Colonic mucosa (tissue), 4 donors: ENCODE results near the gene BIN2. TPM values are rescaled to one million over a fixed set of nuclear protein-coding genes. Genes with fewer than 3 reads are reported as not detected.

ENCODE experiments used
- DNase-seq: peaks from one replicate; pipeline ENCODE4 v3.0.0-alpha.2; 2020
- H3K27ac ChIP-seq: fragments of 200-600 bp; one replicate; pipeline ENCODE4 v1.8.0; 2021
- H3K27me3 ChIP-seq: fragments of 200-600 bp; one replicate; pipeline ENCODE4 v1.8.0; 2021
- H3K36me3 ChIP-seq: fragments of 200-600 bp; one replicate; pipeline ENCODE4 v1.8.0; 2021
- H3K4me1 ChIP-seq: fragments of 200-600 bp; one replicate; pipeline ENCODE4 v1.8.0; 2021; ENCODE audit warnings: mild to moderate bottlenecking
- H3K4me3 ChIP-seq: fragments of 200-600 bp; one replicate; pipeline ENCODE4 v1.8.0; 2021
- H3K9ac ChIP-seq, 2 donors: one replicate each; pipeline ENCODE4 v1.7.0; 2013; ENCODE audit warnings: control low read depth in 2 of 2, low read depth in 2 of 2, low read length in 2 of 2
- H3K9me3 ChIP-seq: fragments of 200-600 bp; one replicate; pipeline ENCODE4 v1.8.0; 2021
- intact Hi-C: fragments of 100-400 bp; cut with DNase I; formaldehyde crosslinking; loops from one replicate; pipeline ENCODE4 v1.14.1; 2022
- total RNA-seq, 2 donors: library from RNA; stranded (reverse); fragmentation: NEBNext Ultra II Directional in 1 of 2; extraction: Animal tissue kit (Norgen Biotek cat#: 25700) in 1 of 2; gene quantifications; one replicate each; pipeline ENCODE4 v1.2.1, GENCODE V29; 2021
- TF ChIP-seq, protein P1 (sequence below): fragments of 200-600 bp; IDR thresholded peaks from one replicate; pipeline ENCODE4 v1.8.0; 2022; ENCODE audit warnings: antibody characterized with exemption, mild to moderate bottlenecking
- donor health status: healthy.
- donor health status: DM: no; HTN: no; CAD: no.
- donor health status: DM: no; HTN: no; CAD: no.

BIN2 gene
- total RNA-seq, 2 donors from 2014 or later, result 6.7 to 6.8 TPM

DNA sequence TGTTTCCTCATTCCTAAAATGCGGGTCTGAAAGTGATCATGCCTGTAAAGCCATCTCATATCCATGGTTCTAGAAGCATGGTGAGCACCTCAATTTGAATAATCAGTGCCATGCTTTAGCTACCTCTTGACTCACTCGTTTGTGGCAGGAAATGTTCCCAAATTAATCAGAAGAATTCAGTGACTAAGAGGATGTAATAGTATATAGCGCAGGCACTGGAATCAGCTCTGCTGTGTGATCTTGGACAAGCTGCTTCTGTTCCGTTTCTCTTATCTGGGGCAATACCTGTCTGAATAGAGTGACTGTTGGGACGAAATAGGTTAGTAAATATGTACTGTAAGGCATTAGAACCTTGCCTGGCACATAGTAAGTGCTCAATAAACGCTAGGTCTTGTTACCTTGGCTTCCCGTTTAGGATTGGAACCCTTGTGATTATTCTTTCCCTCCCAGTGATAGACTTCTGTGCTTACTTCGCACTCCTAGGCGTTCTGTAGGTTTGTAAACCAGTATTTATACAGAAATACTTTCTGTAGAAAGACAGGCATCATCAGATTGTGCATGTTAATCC is 52.9 kb downstream of the BIN2 start:
- H3K4me3 ChIP-seq, result peak overlapping the region; percentile 46
- no peak for DNase-seq
- H3K36me3 ChIP-seq, result no peaks in the 10 kb centered on the region
- intact Hi-C loops, result no loop called here
- no peaks in the 10 kb centered on the region for H3K9me3 ChIP-seq
- TF ChIP-seq, protein P1, sequence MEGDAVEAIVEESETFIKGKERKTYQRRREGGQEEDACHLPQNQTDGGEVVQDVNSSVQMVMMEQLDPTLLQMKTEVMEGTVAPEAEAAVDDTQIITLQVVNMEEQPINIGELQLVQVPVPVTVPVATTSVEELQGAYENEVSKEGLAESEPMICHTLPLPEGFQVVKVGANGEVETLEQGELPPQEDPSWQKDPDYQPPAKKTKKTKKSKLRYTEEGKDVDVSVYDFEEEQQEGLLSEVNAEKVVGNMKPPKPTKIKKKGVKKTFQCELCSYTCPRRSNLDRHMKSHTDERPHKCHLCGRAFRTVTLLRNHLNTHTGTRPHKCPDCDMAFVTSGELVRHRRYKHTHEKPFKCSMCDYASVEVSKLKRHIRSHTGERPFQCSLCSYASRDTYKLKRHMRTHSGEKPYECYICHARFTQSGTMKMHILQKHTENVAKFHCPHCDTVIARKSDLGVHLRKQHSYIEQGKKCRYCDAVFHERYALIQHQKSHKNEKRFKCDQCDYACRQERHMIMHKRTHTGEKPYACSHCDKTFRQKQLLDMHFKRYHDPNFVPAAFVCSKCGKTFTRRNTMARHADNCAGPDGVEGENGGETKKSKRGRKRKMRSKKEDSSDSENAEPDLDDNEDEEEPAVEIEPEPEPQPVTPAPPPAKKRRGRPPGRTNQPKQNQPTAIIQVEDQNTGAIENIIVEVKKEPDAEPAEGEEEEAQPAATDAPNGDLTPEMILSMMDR, result no peak
- peak overlapping the region; percentile 96 for H3K27ac ChIP-seq
- no peaks in the 10 kb centered on the region for H3K27me3 ChIP-seq
- peaks cover 4% of the 10 kb centered on the region for H3K4me1 ChIP-seq
- peak overlapping the region in 1 of 2 donors; percentile 92 for H3K9ac ChIP-seq

DNA sequence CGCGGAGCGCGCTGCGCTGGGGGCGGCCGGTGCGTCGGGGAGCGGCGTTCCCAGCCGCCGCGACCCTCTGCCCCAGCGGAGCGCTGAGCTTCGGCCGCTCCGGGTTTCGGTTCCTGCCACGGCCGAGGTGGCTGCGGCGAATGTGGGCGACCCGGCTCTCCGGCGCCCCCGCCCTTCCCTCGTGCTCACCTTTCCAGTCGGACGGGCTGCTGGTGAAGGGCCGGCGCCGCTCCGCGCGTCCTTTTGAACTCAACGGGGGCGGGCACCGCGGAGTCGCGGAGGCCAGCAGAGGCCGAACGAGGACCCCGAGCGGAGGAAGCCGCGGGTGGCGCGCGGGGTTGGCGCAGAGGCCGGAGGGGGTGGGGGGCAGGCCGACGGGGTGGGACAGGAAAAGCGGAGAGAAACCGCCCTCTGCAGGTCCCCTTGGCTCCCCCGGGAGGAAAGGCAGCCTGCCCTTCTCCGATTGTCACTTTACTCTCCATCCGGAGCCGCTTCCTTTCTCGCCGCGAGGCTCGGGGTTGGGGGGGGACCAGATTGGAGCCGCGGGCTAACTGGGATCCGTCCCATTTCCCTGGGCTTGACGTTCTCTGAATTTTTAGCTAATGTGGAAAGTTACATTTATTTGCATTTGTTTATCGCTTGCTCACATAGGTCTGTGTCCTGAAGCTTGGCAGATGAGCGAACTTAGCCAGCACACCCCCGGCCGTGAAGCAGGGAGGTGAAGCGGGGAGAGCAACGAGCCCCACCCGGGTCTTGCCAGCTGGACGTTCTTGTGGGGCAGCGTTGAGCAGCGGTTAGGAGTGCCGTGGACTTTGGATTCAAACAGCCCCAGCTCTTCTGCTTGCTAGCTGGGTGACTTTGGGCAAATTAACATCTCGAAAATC is 53.7 kb downstream of the BIN2 start, which contains the start of gene SMAGP:
Gene SMAGP, minus strand, starts transcription at position 349 of the 884 bp plus-strand sequence. CDS start 1,137 bp downstream, outside the sequence.
- TF ChIP-seq, protein P1, result no peak
- peak within 1 kb of the TSS; percentile 81 to 92 for H3K9ac ChIP-seq
- intact Hi-C loops, result no loop called here
- H3K4me3 ChIP-seq, result peak within 1 kb of the TSS; percentile 46
- H3K9me3 ChIP-seq, result no peaks in the 10 kb centered on the region
- H3K27ac ChIP-seq, result peak within 1 kb of the TSS; percentile 96
- no peaks in the 10 kb centered on the region for H3K36me3 ChIP-seq
- DNase-seq, result peak; percentile 86
- H3K27me3 ChIP-seq, result no peaks in the 10 kb centered on the region
- H3K4me1 ChIP-seq, result peaks cover 4% of the 10 kb centered on the region

DNA sequence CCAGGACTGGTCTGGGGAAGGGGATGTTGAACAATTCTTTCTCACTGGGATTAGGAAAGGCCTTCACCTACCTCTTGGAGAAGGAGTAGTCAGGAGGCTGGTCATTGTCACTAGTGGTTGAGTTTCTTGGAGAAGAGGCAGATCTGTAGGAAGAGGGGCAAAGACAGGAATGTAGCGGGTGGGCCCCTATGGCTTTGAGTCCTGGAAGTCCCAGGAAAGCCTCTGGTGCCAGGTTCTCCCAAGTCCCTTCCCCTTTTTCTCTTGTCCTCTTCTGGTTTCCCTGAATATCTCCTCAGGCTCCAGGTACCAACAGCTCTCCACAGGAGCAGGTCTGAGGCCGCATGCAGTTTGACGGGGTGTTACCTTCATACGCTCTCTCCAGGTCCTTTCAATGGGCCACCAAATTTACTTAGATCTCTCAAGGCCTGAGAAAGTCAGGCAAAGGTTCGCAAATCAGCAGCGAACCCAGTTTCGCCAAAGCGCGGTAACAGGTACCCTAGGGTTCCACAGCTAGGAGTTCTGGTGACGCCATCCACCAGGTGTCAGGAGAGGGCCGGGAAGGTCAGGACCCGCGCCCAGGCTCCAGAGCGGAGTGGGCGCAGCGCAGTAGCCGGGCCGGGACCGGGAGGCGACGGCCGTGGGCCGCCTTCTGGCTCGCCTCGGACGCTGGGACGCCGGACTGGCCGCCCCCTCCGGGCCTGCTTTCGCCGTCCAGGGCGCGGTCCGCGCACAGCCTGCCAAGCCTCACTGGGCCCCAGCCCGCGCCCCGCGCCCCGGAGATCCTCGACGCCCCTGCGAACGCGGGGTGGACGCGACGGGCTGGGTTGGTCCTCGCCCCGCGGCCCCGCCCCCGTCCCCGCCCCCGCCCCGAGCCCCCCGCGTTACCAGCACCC is 54.6 kb downstream of the BIN2 start:
- Histone ChIP-seq H3K27ac (peak overlapping the region; percentile 96), H3K36me3 (no peaks in the 10 kb centered on the region), H3K9ac (peak overlapping the region; percentile 81 to 92), H3K4me3 (peak overlapping the region; percentile 46), H3K4me1 (peaks cover 4% of the 10 kb centered on the region), H3K9me3 (no peaks in the 10 kb centered on the region), H3K27me3 (no peaks in the 10 kb centered on the region)
- peak; percentile 86 for DNase-seq
- intact Hi-C loops, result loop anchor here (5.0 kb wide), 1 partner anchor 73 kb away; no protein-coding TSS in a partner anchor
- TF ChIP-seq, protein P1, result peak; percentile 36

DNA sequence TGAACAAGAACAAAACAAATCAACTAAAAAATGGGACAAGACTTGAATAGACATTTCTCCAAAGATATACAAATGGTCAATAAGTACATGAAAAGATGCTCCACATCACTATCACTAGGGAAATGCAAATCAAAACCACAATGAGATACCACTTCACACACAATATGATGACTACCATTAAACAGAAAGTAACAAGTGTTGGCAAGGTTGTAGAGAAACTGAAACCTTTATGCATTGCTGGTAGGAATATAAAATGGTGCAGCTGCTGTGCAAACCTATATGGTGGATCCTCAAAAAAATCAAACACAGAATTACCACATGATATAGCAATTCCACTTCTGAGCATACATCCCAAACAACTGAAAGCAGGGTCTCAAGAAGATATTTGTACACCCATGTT is 59.0 kb downstream of the BIN2 start:
- Histone ChIP-seq H3K27ac (no peak overlapping the region), H3K36me3 (no peaks in the 10 kb centered on the region), H3K9ac (no peak overlapping the region), H3K4me3 (no peak overlapping the region), H3K9me3 (no peaks in the 10 kb centered on the region), H3K27me3 (no peaks in the 10 kb centered on the region), H3K4me1 (no peaks in the 10 kb centered on the region)
- TF ChIP-seq, protein P1, result no peak
- intact Hi-C loops, result loop anchor here (5.0 kb wide), 1 partner anchor 77 kb away; no protein-coding TSS in a partner anchor
- no peak for DNase-seq

DNA sequence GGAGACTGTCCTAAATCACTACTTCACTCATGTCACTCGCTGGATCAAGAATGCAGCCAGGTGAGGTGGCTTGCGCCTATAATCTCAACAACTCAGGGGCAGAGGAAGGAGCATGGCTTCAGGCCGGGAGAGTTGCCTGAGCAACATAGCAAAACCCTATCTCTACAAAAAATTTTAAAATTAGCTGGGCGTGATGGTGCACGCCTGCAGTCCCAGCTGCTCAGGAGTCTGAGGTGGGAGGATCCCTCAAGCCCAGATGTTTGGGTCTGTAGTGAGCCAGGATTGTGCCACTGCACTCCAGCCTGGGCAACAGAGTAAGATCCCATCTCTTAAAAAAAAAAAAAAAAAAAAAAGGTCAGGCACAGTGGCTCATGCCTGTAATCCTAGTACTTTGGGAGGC is 59.7 kb downstream of the BIN2 start:
- no peak for DNase-seq
- H3K4me1 ChIP-seq, result no peaks in the 10 kb centered on the region
- intact Hi-C loops, result no loop called here
- H3K27me3 ChIP-seq, result no peaks in the 10 kb centered on the region
- H3K9me3 ChIP-seq, result no peaks in the 10 kb centered on the region
- TF ChIP-seq, protein P1, result no peak
- H3K9ac ChIP-seq, result no peak overlapping the region
- no peaks in the 10 kb centered on the region for H3K36me3 ChIP-seq
- H3K27ac ChIP-seq, result no peak overlapping the region
- no peak overlapping the region for H3K4me3 ChIP-seq
